Activated CD8-positive, alpha-beta memory T cell treated with anti-CD3 and anti-CD28 coated beads, Interleukin-2, amount 50 U/mL, for 1 hour (primary cell): Measurements from ENCODE around the gene ZBBX.

Source experiments
- DNase-seq: peaks from one replicate; pipeline ENCODE4 v3.0.0-alpha.2; 2020; ENCODE audit errors: extremely low read depth

Gene ZBBX

DNA sequence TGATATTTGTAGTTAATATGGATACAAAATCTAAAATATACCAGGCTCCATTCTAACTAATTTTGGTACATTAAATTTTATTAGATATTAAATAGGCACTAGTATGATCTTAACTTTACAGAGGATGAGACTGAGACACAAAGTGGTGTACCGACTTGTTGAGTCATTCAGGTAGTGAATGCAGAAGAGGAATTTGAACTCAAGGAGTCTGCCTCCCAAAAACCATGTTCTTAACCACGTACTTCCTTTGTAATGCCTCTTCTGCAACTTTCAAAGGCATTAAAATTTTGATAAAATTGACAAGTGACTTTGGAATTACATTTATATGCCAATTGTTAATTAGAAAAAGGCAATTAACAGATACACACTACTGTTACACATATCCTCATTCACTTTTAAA, 61.8 kb downstream of the ZBBX start:
- no peak for DNase-seq

DNA sequence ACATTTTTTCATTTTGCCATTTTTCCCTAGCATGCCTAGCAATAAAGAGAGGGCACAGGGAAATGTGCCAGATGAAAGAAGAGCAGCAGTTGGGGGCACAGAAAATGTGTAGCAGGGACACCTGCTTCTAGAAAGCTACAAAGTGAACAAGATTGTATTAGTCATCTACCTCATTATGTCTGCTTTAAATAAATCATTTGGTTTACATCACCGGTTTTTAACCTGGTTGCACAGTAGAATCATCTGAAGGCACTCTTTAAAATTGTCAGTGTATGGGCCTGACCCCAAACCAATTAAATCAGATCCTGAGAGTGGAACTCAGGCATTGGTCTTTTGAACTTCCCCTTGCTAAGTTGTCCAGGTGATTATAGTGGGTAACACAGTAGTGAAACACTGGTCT, 73.8 kb downstream of the ZBBX start:
- DNase-seq: no peak

DNA sequence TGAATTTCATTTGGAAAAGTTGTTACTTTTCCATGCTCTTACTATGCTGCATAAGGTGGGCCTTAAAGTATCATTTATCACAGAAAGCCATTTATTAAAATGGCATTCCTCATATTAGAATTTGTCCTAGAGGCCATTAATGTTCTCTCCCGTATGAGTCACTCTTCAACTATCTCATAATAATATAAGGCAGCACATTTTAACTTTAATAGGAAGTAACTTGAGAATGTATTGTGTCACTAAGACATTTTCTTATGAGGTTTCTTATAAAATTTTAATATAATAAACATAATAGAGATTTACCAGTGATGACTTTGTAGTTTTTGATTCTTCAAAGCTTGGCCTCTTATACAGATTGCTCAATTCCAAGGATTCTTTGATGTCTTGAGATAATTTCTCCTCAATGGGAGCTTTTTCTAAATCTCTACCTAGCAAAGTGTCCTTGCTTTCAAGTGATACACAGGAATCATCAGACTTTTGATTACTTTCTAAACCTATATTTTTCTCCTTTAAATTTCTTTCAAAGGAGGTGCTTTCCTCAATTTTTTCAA, 74.7 kb downstream of the ZBBX start:
- DNase-seq: no peak

DNA sequence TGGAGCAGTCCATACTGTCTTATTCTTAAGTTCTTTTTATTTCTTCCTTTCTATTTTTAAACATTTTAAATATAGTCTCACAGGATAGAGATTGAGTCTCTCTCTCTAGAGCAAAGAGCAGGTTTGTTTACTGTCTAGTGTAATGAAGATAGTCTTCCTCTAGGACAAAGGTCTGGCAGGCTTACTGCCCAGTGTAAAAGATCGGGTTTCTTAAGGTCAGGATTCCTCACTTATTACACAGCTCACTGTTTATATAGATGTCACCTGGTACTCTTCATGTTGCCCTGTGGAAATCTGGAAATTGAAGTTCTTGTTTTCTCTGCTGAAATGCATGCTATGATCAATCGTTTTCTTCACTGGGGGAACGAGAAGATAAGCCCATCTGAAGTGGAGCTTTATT, 76.0 kb downstream of the ZBBX start:
- no peak for DNase-seq

DNA sequence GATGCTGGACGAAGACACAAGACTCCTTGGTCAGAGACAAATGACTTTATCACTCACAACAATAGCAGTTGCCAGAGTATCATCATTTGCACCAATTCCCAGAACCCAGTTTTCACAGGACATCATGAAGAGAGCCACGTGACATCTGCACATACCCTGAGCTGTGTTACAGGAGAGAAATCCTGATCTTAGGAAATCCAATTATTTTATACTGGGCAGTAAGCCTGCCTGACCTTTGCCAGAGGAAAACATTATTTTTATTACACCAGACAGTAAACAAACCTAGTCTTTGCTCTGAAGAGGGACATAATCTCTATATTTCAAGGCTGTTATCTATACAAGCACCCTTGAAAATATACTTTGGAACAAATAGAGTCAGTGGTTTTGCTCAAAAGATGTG, 77.4 kb downstream of the ZBBX start:
- no peak for DNase-seq

DNA sequence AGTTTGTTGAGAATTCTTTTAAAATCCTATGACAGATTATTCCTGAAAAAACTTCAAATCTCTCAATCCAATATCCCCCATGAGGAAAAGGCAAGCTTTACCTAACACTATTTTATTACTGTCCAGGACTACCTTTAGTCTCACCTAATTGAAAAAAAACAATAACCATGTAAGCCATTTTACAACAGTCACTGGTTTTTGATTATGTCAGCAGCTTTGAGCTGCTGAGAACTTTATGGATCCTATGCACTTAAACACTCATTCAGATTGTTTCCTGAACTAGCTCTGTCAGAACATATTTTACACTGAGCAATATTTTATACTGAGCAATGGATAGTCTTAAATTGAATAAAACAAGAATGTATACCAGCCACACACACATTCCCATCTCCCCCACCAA, 79.9 kb downstream of the ZBBX start:
- no peak for DNase-seq

DNA sequence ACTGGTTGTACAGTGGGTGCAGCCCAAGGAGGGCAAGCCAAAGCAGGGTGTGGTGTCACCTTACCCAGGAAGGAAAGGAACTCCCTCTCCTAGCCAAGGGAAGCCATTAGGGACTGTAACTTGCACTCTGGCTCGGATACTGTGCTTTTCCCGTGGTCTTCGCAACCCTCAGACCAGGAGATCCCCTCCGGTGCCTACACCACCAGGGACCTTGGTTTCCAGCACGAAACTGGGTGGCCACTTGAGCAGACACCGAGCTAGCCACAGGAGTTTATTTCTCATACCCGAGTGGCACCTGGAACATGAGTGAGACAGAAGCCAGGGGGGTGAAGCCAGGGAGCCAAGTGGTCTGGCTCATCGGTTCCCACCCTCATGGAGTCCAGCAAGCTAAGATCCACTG, 90.7 kb downstream of the ZBBX start:
- DNase-seq: no peak

DNA sequence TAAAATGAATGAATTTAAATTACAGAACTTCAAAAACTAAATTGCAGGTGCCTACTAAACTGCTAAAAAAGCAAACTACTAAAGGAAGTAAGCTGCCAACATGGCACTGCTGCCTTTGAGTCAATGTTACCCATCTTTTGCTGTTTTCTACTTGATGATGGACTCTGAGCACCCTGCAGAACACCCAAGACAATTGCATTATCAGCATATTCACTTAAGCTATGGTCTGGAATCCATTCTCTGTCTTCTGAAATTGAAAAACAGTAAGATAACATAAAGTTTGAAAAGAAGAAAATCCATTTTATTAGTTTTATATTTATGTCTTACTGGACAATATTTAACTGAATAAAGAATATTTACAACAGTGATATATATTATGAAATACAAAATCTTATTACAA, 91.4 kb downstream of the ZBBX start:
- no peak for DNase-seq

DNA sequence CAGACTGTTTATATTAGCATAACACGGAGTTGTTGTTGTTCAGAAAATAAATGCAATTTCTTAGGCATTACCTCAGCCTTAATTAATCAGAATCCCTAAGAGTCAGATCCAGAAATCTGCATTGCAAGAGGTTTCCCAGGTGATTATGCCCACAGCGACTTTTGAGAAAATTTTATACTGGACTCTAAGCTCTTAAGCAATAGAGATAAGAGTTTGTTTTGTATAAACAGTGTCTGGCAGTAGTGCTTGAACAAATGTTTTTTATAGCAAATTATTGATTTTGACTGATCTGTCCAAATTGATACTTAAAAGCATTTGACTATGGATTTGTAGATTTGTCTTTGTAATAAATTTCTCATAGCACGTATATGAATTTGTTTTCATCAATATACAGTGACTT, 92.8 kb downstream of the ZBBX start:
- DNase-seq: no peak

DNA sequence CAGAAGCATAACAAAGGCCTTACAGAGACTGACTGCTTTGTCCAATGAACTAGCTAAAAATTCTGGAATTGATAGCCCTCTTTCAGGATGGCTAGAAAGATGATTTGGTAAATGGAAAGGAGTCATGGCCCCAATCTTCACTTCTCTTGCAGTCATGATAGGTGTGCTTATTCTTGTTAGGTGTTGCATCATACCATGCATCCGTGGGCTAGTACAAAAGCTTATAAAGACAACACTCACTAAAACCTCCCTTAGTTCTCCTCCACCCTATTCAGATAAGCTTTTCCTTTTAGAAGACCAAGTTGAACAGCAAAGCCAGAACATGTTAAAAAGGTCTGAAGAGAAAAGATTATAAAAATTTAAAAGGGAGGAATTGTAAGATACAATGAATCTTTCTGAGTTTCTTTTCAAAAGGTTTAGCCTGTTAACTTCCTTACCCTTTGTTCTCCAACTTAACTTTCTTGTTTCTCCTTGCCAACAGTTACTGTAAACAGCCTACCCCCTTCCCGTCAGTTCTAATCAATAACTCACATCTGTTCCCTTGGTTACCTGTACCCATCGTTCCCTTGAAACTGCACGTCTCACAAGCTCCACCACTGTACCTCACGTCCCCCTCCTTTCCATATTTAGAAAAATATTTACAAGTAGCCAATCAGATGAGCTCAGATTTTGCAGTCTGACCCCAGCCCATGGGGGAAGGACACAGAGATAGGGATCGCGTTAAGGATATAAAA, 105.8 kb downstream of the ZBBX start:
- no peak for DNase-seq

DNA sequence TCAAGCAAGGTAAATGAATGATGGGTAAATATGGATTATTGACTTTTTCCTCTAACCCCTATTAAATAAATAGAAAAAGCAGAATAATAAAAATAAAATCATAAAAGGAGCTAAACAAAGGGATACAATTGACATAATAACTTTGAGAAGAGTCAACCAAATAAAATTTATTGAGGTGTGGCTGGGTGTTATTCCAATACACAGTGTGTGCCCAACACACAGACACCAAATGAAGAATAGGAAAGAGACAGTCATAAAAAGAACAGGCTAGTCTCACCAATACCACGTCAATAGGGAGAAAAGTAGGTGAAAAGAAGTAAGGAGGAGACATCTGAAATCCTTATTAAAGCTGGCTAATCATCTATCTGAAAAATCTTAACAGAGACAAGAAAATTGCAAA, 127.1 kb downstream of the ZBBX start:
- no peak for DNase-seq

DNA sequence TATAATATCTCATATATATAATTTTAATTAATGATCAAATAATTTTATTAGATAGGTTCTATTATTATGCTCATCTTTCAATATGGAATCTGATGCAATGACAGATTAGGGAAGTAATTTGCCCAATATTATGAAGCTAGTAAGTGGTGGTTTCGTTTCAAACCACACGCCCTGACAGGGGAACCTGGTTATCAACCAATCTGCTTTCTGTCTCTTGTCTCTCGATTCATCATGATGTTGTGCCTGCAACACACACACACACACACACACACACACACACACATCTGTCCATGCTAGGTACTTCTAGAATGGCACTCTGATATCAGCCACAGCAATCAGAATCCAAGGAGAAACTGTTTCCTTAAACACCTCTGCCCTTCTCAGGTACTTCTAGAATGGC, 128.4 kb downstream of the ZBBX start:
- no peak for DNase-seq

DNA sequence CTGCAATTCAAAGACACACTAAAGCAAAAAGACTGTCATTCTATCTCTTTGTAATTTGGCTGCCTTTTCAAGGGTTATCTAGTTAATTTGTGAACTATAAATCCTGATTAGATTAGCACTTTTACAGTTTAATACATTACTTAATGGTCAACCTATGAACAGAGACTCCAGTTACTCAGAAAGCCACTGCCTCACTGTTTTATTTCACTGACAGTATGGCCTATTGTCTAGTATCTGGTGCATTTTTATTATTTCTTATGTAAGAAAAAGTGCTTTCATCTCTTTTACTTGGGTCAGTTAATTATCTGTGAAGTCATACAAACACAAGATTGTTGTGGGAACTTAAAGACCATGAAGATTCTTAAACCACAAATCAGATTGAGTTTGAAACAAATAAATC, 133.8 kb downstream of the ZBBX start:
- DNase-seq: no peak

DNA sequence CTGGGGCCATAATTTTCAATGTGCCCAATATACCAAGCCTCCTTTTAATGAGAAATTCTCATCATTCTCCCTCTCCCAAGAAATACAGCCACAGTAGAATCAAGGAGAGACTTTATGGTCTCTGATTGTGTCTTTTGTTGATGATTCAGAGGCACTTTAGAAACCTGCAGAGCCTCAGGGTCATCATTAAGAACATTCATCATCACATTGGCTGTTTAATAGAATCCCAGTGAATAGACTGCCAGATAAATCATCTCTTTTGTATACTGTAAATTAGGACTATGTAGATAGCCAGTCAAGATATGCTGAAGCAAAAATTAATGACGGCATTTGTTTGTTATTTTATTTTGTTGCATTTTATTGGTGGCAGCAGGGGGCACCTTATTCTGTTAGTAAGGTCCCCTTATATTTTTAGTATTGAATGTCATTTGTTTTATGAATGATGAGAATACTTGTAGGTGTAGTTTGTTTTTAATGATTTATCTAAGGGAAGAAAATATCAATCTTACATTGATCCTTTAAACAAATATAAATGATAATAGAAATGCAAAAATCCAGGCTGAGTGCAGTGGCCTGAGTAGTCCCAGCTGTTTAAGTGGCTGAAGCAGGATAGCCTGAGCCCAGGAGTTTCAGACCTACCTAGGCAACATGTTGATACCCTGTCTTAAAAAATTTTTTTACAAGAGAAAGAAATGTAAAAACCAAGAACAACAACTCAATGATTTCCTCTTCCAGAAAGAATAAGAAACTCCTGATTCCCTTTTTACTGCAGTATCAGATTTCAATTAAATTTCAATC, 138.8 kb downstream of the ZBBX start:
- DNase-seq: no peak

DNA sequence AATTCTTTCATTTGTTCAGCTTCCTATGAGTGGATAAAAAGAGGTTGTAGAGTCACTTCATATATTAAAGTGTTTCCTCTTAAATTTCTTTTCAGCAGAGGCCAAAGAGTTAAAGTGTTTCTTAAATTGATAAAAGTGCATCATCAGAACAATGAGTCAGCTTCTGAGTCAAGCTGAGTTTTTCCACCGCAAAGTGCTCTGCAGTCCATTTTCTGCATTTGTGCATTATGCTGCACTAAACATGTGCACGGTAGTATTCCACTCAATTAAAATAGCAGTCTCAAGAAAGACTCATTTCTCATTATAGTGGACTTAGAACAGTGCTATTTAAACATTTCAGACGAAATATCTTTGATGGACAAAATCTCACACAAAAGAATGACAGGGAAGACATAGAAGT, 152.0 kb downstream of the ZBBX start:
- DNase-seq: no peak

DNA sequence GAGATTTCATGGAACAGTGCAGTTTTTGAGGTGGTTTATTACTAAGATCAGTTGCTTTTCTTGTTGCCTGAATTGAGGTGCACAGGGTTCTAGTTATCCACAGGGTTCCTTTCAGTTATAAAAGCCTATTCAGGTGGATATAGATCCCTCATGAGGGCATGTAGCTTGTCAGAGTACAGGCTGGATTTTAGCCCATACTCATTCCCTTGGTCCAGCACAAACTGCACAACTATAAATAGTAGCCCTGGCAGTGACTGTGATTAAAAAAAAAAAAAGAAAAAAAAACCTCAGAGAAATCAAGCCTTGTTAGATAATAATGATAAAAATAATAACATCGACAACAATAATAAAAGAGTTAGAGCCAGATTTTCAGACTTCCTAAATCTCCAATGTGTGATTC, 154.3 kb downstream of the ZBBX start:
- no peak for DNase-seq

DNA sequence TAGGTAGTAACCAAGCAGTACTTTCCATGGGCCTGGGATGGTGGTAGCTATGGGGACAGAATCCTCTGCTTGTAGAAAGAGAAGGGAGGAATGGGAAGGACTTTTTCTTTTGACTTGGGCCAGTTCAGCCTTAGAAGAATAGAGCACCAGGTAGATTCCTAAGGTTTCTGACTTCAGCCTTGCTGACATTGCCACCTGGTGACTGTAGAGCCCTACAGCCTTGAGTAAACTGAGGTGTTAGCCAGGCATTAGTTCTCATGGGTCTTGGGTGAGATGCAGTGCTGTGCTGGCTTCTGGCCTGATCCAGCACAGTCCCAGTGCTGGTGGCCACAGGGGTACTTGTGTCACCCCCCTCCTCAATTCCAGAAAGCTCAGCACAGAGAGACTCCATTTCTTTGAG, 171.1 kb downstream of the ZBBX start:
- no peak for DNase-seq

DNA sequence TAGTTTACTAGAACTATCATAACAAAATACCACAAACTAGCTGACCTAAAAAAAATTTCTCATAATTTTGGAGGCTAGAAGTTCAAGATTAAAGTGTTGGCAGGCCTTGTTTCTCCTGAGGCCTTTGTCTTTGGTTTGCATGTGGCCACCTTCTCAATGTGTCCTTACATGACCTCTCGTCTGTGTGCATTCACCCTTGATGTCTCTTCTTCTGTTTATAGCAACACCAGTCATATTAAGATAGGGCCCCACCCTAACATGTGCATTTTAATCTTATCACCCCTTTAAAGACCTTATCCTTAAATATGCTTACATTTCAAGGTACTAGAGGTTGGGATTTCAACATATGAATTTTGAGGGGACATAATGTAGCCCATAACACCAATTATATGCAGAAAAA, 177.0 kb downstream of the ZBBX start:
- no peak for DNase-seq

DNA sequence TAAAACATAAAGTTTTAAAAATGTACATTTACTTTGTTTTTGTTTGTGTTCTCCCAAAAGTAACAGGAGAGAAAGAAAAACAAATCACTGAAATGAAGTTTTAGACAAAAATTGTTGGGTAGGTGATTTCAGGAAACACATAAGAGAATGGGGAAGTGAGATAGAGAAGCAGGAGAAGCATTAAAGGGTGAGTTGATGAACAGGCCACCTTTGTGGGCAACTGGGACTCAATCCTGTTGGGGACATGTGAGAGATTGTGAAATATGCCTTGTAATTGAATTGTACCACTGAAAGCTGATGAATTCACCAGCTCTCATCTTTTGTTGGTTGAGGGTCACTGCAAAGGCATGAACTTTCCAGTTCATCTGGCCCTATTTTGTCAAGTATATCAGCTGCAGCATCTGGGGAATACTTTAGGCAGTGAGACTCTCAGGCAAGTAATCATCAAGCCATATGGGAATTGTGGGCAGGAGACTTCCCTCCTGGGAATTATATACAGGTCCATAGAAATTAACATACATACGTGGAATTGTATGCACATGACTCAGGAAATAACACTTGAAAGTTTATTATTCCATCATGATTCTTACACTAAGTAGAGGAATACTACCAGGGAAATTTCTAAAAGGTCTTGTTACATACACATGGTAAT, 181.0 kb downstream of the ZBBX start:
- DNase-seq: no peak
